Smooth muscle cell (in vitro differentiated cells): ENCODE data around the gene TRAF7. TPM values are rescaled to one million over a fixed set of nuclear protein-coding genes. Genes with fewer than 3 reads are reported as not detected.

Experiments used
- DNase-seq: peaks from one replicate; lab custom pipeline; 2025; ENCODE audit not compliant: unreplicated experiment; lab: John Stamatoyannopoulos, UW
- H2AFZ ChIP-seq: fragments of 200-600 bp; sonication (generic); 2 replicates; pipeline ENCODE4 v1.6.0; 2016; ENCODE audit warnings: antibody characterized with exemption, low read depth, mild to moderate bottlenecking
- H3F3A ChIP-seq: fragments of 200-600 bp; sonication (generic); 2 replicates; pipeline ENCODE4 v1.6.0; 2017; ENCODE audit warnings: antibody characterized with exemption, low read depth
- H3K27ac ChIP-seq: fragments of 200-600 bp; sonication (generic); 2 replicates; pipeline ENCODE4 v1.5.1; 2016; ENCODE audit warnings: low read depth, mild to moderate bottlenecking
- H3K27me3 ChIP-seq: fragments of 200-600 bp; sonication (generic); 2 replicates; pipeline ENCODE4 v1.6.1; 2016; ENCODE audit warnings: low read depth, mild to moderate bottlenecking
- H3K36me3 ChIP-seq: fragments of 200-600 bp; sonication (generic); 2 replicates; pipeline ENCODE4 v1.5.1; 2016; ENCODE audit warnings: low read depth
- H3K4me1 ChIP-seq: fragments of 200-600 bp; sonication (generic); 2 replicates; pipeline ENCODE4 v1.5.1; 2016; ENCODE audit warnings: low read depth
- H3K4me2 ChIP-seq: fragments of 200-600 bp; sonication (generic); 2 replicates; pipeline ENCODE4 v1.6.0; 2016; ENCODE audit warnings: mild to moderate bottlenecking
- H3K4me3 ChIP-seq: fragments of 200-600 bp; sonication (generic); 2 replicates; pipeline ENCODE4 v1.5.1; 2016; ENCODE audit warnings: mild to moderate bottlenecking
- H3K79me2 ChIP-seq: fragments of 200-600 bp; sonication (generic); 2 replicates; pipeline ENCODE4 v1.6.0; 2016; ENCODE audit warnings: low read depth, mild to moderate bottlenecking
- H3K9ac ChIP-seq: fragments of 200-600 bp; sonication (generic); 2 replicates; pipeline ENCODE4 v1.6.0; 2016; ENCODE audit warnings: low read depth
- H3K9me3 ChIP-seq: fragments of 200-600 bp; sonication (generic); replicated peaks from 2 replicates; pipeline ENCODE4 v1.5.1; 2016; ENCODE audit warnings: low read depth
- H4K20me1 ChIP-seq: fragments of 200-600 bp; sonication (generic); 2 replicates; pipeline ENCODE4 v1.6.0; 2016; ENCODE audit warnings: low read depth
- CTCF ChIP-seq: fragments of 200-600 bp; sonication (generic); IDR thresholded peaks from 2 replicates; pipeline ENCODE4 v1.5.1; 2017; ENCODE audit warnings: borderline replicate concordance, mild to moderate bottlenecking, antibody characterized with exemption; ENCODE audit not compliant: insufficient read depth, poor library complexity, severe bottlenecking
- WGBS: methylation state at CpG from one replicate; pipeline ENCODE4 v1.1.7; 2016; ENCODE audit warnings: low lambda C conversion rate; 5-methylcytosine and 5-hydroxymethylcytosine counted together
- polyA plus RNA-seq: library from polyadenylated mRNA; unstranded; fragments of >200 nt; fragmentation: Nextera tagmentation; extraction: Ambion mirVana; gene quantifications from 2 replicates; pipeline ENCODE4 v1.2.1, GENCODE V29; 2016
- total RNA-seq: library from RNA; depleted of rRNA; stranded (reverse); fragments of >200 nt; gene quantifications from 2 replicates; pipeline ENCODE4 v1.2.3, GENCODE V29; 2014

TRAF7 gene
- total and polyA plus RNA-seq, 2 experiments from 2014 or later = 27.5 to 52.6 TPM

GRCh38 chr16:2204416-2205103, 49.0 kb downstream of the TRAF7 start:
- peak overlapping the region; percentile 93 for H3K4me3 ChIP-seq

GRCh38 chr16:2205104-2205966, 49.8 kb downstream of the TRAF7 start, which contains the start of gene MLST8:
Gene MLST8, plus strand, starts transcription at chr16:2205454. Its CDS starts 632 bp downstream, at chr16:2206086.
- WGBS = under 1% methylated on average over 59 of the region's 93 CpGs
- Histone ChIP-seq H3K4me2 (peak within 1 kb of the TSS; percentile 85), H3K4me3 (peak within 1 kb of the TSS; percentile 93), H3F3A (no peaks in the 10 kb centered on the region), H3K4me1 (no peaks in the 10 kb centered on the region), H3K9me3 (no peaks in the 10 kb centered on the region), H3K27ac (peak within 1 kb of the TSS; percentile 70), H3K36me3 (no peaks in the 10 kb centered on the region), H3K27me3 (no peaks in the 10 kb centered on the region), H3K9ac (peak within 1 kb of the TSS; percentile 92), H3K79me2 (peaks cover 7% of the 10 kb centered on the region), H2AFZ (peak within 1 kb of the TSS; percentile 89), H4K20me1 (no peaks in the 10 kb centered on the region)
- peak; percentile 94 for DNase-seq
- peak; percentile 24 for TF ChIP-seq CTCF

More at GRCh38 chr16:2204416-2205103, 49.0 kb downstream of the TRAF7 start:
- Histone ChIP-seq H3K36me3 (no peaks in the 10 kb centered on the region), H3K4me2 (peak overlapping the region; percentile 85), H4K20me1 (no peaks in the 10 kb centered on the region), H3K27me3 (no peaks in the 10 kb centered on the region), H3K9ac (peak overlapping the region; percentile 92), H3K4me1 (no peaks in the 10 kb centered on the region), H3K79me2 (peaks cover 7% of the 10 kb centered on the region), H3K27ac (no peak overlapping the region), H3K9me3 (no peaks in the 10 kb centered on the region), H2AFZ (peak overlapping the region; percentile 89), H3F3A (no peaks in the 10 kb centered on the region)
- DNase-seq = no peak
- 75% methylated on average over 13 of the region's 13 CpGs for WGBS
- no peak for TF ChIP-seq CTCF

- no peak for TF ChIP-seq CTCF
- Histone ChIP-seq H3F3A (no peaks in the 10 kb centered on the region), H3K9ac (peak overlapping the region; percentile 92), H2AFZ (peak overlapping the region; percentile 89), H3K79me2 (peaks cover 7% of the 10 kb centered on the region), H3K4me3 (peak overlapping the region; percentile 93), H3K27me3 (no peaks in the 10 kb centered on the region), H4K20me1 (no peaks in the 10 kb centered on the region), H3K9me3 (no peaks in the 10 kb centered on the region), H3K4me1 (no peaks in the 10 kb centered on the region), H3K36me3 (no peaks in the 10 kb centered on the region), H3K4me2 (peak overlapping the region; percentile 85), H3K27ac (no peak overlapping the region)
- 48% methylated on average over 16 of the region's 16 CpGs for WGBS
- no peak for DNase-seq
Measured at GRCh38 chr16:2205967-2206313, 50.4 kb downstream of the TRAF7 start.
